ENCODE data around the gene MIAT. TPM values are rescaled to one million over a fixed set of nuclear protein-coding genes. Genes with fewer than 3 reads are reported as not detected.

The MIAT gene
- total and polyA plus RNA-seq, 8 donors = under 0.01 to 29.8 (median 0.41) TPM

- no peak overlapping the region for H3K4me3 ChIP-seq
- H3K4me1 ChIP-seq = peaks cover 0 to 26% (median under 1%) of the 10 kb centered on the region in 4 donors
- no peak overlapping the region for H3K27ac ChIP-seq
- intact Hi-C loops (cut with DNase I; ENCODE audit: low total_unique reads) = no loop called here
- no peaks in the 10 kb centered on the region for H3K9me3 ChIP-seq
- WGBS, 5 donors = 96 to 100% (median 98%) methylated on average over 3 of the region's 3 CpGs
- DNase-seq = no peak
- H3K27me3 ChIP-seq = no peaks in the 10 kb centered on the region
- TF ChIP-seq CTCF (IDR thresholded peaks at IDR 0.05) (no peak), POLR2AphosphoS5 (IDR thresholded peaks at IDR 0.05) (no peak), POLR2A (IDR thresholded peaks at IDR 0.05) (no peak)
- H3K36me3 ChIP-seq = peaks cover 8 to 29% (median 23%) of the 10 kb centered on the region in 4 donors
Measured at GRCh38 chr22:26680485-26680884, 23.1 kb downstream of the MIAT start.

- intact Hi-C loops (cut with DNase I; ENCODE audit: low total_unique reads) = no loop called here
- Histone ChIP-seq H3K4me3 (no peak overlapping the region), H3K27ac (no peak overlapping the region), H3K27me3 (no peaks in the 10 kb centered on the region), H3K36me3 (peaks cover 8 to 29% (median 23%) of the 10 kb centered on the region in 4 donors), H3K9me3 (no peaks in the 10 kb centered on the region), H3K4me1 (peaks cover 0 to 18% (median 0%) of the 10 kb centered on the region in 4 donors)
- TF ChIP-seq CTCF (IDR thresholded peaks at IDR 0.05) (no peak), POLR2AphosphoS5 (IDR thresholded peaks at IDR 0.05) (no peak), POLR2A (IDR thresholded peaks at IDR 0.05) (no peak), EP300 (IDR thresholded peaks at IDR 0.05) (no peak)
- no peak for DNase-seq
- WGBS, 5 donors = 84 to 90% (median 88%) methylated on average over 11 of the region's 11 CpGs
Measured at GRCh38 chr22:26681395-26681821, 24.0 kb downstream of the MIAT start.

- intact Hi-C loops (cut with DNase I; ENCODE audit: low total_unique reads) = no loop called here
- Histone ChIP-seq H3K9me3 (no peaks in the 10 kb centered on the region), H3K27me3 (no peaks in the 10 kb centered on the region), H3K36me3 (peaks cover 8 to 29% (median 23%) of the 10 kb centered on the region in 4 donors), H3K27ac (no peak overlapping the region), H3K4me3 (no peak overlapping the region), H3K4me1 (peaks cover 0 to 5% (median 0%) of the 10 kb centered on the region in 4 donors)
- DNase-seq = no peak
- WGBS, 5 donors = 76 to 92% (median 88%) methylated on average over 2 of the region's 2 CpGs
- TF ChIP-seq POLR2A (IDR thresholded peaks at IDR 0.05) = no peak
- no peak for TF ChIP-seq EP300 (IDR thresholded peaks at IDR 0.05)
- TF ChIP-seq CTCF (IDR thresholded peaks at IDR 0.05) = no peak
- no peak for TF ChIP-seq POLR2AphosphoS5 (IDR thresholded peaks at IDR 0.05)
Measured at GRCh38 chr22:26684168-26684567, 26.8 kb downstream of the MIAT start.

- Histone ChIP-seq H3K9me3 (no peaks in the 10 kb centered on the region), H3K36me3 (peaks cover 3 to 20% (median 19%) of the 10 kb centered on the region in 4 donors), H3K27me3 (no peaks in the 10 kb centered on the region), H3K27ac (no peak overlapping the region), H3K4me1 (no peaks in the 10 kb centered on the region), H3K4me3 (no peak overlapping the region)
- DNase-seq = no peak
- WGBS, 5 donors = 85 to 91% (median 89%) methylated on average over 6 of the region's 6 CpGs
- TF ChIP-seq POLR2AphosphoS5 (IDR thresholded peaks at IDR 0.05) (no peak), CTCF (IDR thresholded peaks at IDR 0.05) (no peak), EP300 (IDR thresholded peaks at IDR 0.05) (no peak), POLR2A (IDR thresholded peaks at IDR 0.05) (no peak)
- intact Hi-C loops (cut with DNase I; ENCODE audit: low total_unique reads) = no loop called here
Measured at GRCh38 chr22:26685601-26686000, 28.2 kb downstream of the MIAT start.
